ENCODE data around the gene APOC3.

The APOC3 gene

GRCh38 chr11:116826751-116827431 lies 2.8 kb upstream of the APOC3 start:
- H3K9me3 ChIP-seq (replicated peaks in 1 of 2; ENCODE audit: control insufficient read depth in 2 of 2, insufficient read depth in 1 of 2, low read depth in 1 of 2, low read length in 2 of 2), result no peaks in the 10 kb centered on the region
- H2AFZ ChIP-seq (ENCODE audit: low read length), result peak overlapping the region; percentile 35
- H3K4me1 ChIP-seq (ENCODE audit: control insufficient read depth in 2 of 2, insufficient read depth in 1 of 2, low read depth in 1 of 2, low read length in 2 of 2), result peaks cover 5 to 9% of the 10 kb centered on the region in 2 donors
- no peak overlapping the region for H3K4me2 ChIP-seq (ENCODE audit: insufficient read depth, low read length, poor library complexity, severe bottlenecking)
- H3K79me1 ChIP-seq (ENCODE audit: low read depth, low read length), result no peaks in the 10 kb centered on the region
- peaks cover 0 to 5% (median 1%) of the 10 kb centered on the region in 3 experiments for H3K27me3 ChIP-seq (ENCODE audit: control insufficient read depth in 3 of 3, insufficient read depth in 3 of 3, low read depth in 1 of 3, low read length in 3 of 3)
- no peaks in the 10 kb centered on the region for H3K36me3 ChIP-seq (replicated peaks in 1 of 2; ENCODE audit: control insufficient read depth in 2 of 2, insufficient read depth in 2 of 2, low read length in 2 of 2)
- no peak overlapping the region for H4K8ac ChIP-seq (ENCODE audit: low read depth, low read length)
- no peak for DNase-seq (ENCODE audit: low spot score)
- peak overlapping the region; percentile 20 for H2AK5ac ChIP-seq (ENCODE audit: low read depth, low read length)
- H3K27ac ChIP-seq (replicated peaks; ENCODE audit: low read length), result no peak overlapping the region
- no peak overlapping the region for H3K18ac ChIP-seq (ENCODE audit: low read length)
- H2BK12ac ChIP-seq (ENCODE audit: low read length), result no peak overlapping the region
- H3K14ac ChIP-seq (ENCODE audit: low read length), result peak overlapping the region; percentile 38
- no CpG with 5 or more reads among the region's 9 CpGs for WGBS, 2 donors (ENCODE audit: extremely low coverage in 2 of 2, insufficient read length in 2 of 2, insufficient replicate concordance in 1 of 2)
- H2BK5ac ChIP-seq (ENCODE audit: low read length), result peak overlapping the region; percentile 3
- no peak overlapping the region for H4K91ac ChIP-seq (ENCODE audit: low read depth, low read length, poor library complexity)
- no peak overlapping the region for H3K9ac ChIP-seq (ENCODE audit: low read depth, low read length, poor library complexity)
- H3K4ac ChIP-seq (ENCODE audit: low read length), result no peak overlapping the region
- no peak overlapping the region for H2BK15ac ChIP-seq (ENCODE audit: low read length)
- H3K4me3 ChIP-seq (ENCODE audit: low read length in 2 of 2), result no peak overlapping the region
- peak overlapping the region; percentile 68 for H3K23ac ChIP-seq (ENCODE audit: low read depth, low read length, poor library complexity)
- H2BK120ac ChIP-seq (ENCODE audit: low read depth, low read length), result no peak overlapping the region

- Histone ChIP-seq H3K4me2 (ENCODE audit: insufficient read depth, low read length, poor library complexity, severe bottlenecking) (no peak overlapping the region), H3K27ac (replicated peaks; ENCODE audit: low read length) (no peak overlapping the region), H4K91ac (ENCODE audit: low read depth, low read length, poor library complexity) (no peak overlapping the region), H3K27me3 (ENCODE audit: control insufficient read depth in 3 of 3, insufficient read depth in 3 of 3, low read depth in 1 of 3, low read length in 3 of 3) (peaks cover 0 to 5% (median 1%) of the 10 kb centered on the region in 3 experiments), H2BK5ac (ENCODE audit: low read length) (no peak overlapping the region), H2AK5ac (ENCODE audit: low read depth, low read length) (peak overlapping the region; percentile 20), H3K4ac (ENCODE audit: low read length) (no peak overlapping the region), H3K4me3 (ENCODE audit: low read length in 2 of 2) (no peak overlapping the region), H3K79me1 (ENCODE audit: low read depth, low read length) (no peaks in the 10 kb centered on the region), H3K18ac (ENCODE audit: low read length) (no peak overlapping the region), H3K23ac (ENCODE audit: low read depth, low read length, poor library complexity) (no peak overlapping the region), H2BK12ac (ENCODE audit: low read length) (no peak overlapping the region), H2AFZ (ENCODE audit: low read length) (no peak overlapping the region), H2BK15ac (ENCODE audit: low read length) (no peak overlapping the region), H3K14ac (ENCODE audit: low read length) (peak overlapping the region; percentile 38), H3K9ac (ENCODE audit: low read depth, low read length, poor library complexity) (no peak overlapping the region), H2BK120ac (ENCODE audit: low read depth, low read length) (no peak overlapping the region), H3K4me1 (ENCODE audit: control insufficient read depth in 2 of 2, insufficient read depth in 1 of 2, low read depth in 1 of 2, low read length in 2 of 2) (peaks cover 5 to 9% of the 10 kb centered on the region in 2 donors), H3K9me3 (replicated peaks in 1 of 2; ENCODE audit: control insufficient read depth in 2 of 2, insufficient read depth in 1 of 2, low read depth in 1 of 2, low read length in 2 of 2) (no peaks in the 10 kb centered on the region), H3K36me3 (replicated peaks in 1 of 2; ENCODE audit: control insufficient read depth in 2 of 2, insufficient read depth in 2 of 2, low read length in 2 of 2) (no peaks in the 10 kb centered on the region), H4K8ac (ENCODE audit: low read depth, low read length) (no peak overlapping the region)
- WGBS, 2 donors (ENCODE audit: extremely low coverage in 2 of 2, insufficient read length in 2 of 2, insufficient replicate concordance in 1 of 2), result no CpG with 5 or more reads among the region's 6 CpGs
- no peak for DNase-seq (ENCODE audit: low spot score)
Observed at GRCh38 chr11:116827461-116827860, 2.2 kb upstream of the APOC3 start.

GRCh38 chr11:116828632-116829524 lies 829 bp upstream of the APOC3 start:
- DNase-seq (ENCODE audit: low spot score), result no peak
- Histone ChIP-seq H3K4me2 (ENCODE audit: insufficient read depth, low read length, poor library complexity, severe bottlenecking) (no peak overlapping the region), H3K79me1 (ENCODE audit: low read depth, low read length) (no peaks in the 10 kb centered on the region)

More at GRCh38 chr11:116828632-116829524, 829 bp upstream of the APOC3 start:
- no peak overlapping the region for H3K4ac ChIP-seq (ENCODE audit: low read length)
- no peak overlapping the region for H3K9ac ChIP-seq (ENCODE audit: low read depth, low read length, poor library complexity)
- H3K4me1 ChIP-seq (ENCODE audit: control insufficient read depth in 2 of 2, insufficient read depth in 1 of 2, low read depth in 1 of 2, low read length in 2 of 2), result peaks cover 5% of the 10 kb centered on the region in 2 donors
- H2BK12ac ChIP-seq (ENCODE audit: low read length), result no peak overlapping the region
- no peak overlapping the region for H4K91ac ChIP-seq (ENCODE audit: low read depth, low read length, poor library complexity)
- no peak overlapping the region for H3K4me3 ChIP-seq (ENCODE audit: low read length in 2 of 2)
- WGBS, 2 donors (ENCODE audit: extremely low coverage in 2 of 2, insufficient read length in 2 of 2, insufficient replicate concordance in 1 of 2), result no CpG with 5 or more reads among the region's 16 CpGs
- H4K8ac ChIP-seq (ENCODE audit: low read depth, low read length), result no peak overlapping the region
- H3K9me3 ChIP-seq (replicated peaks in 1 of 2; ENCODE audit: control insufficient read depth in 2 of 2, insufficient read depth in 1 of 2, low read depth in 1 of 2, low read length in 2 of 2), result no peaks in the 10 kb centered on the region
- no peak overlapping the region for H2BK120ac ChIP-seq (ENCODE audit: low read depth, low read length)
- no peak overlapping the region for H3K14ac ChIP-seq (ENCODE audit: low read length)
- no peak overlapping the region for H3K23ac ChIP-seq (ENCODE audit: low read depth, low read length, poor library complexity)
- peak overlapping the region; percentile 86 for H2AFZ ChIP-seq (ENCODE audit: low read length)
- H2BK15ac ChIP-seq (ENCODE audit: low read length), result peak overlapping the region; percentile 43
- no peak overlapping the region for H3K18ac ChIP-seq (ENCODE audit: low read length)
- H2AK5ac ChIP-seq (ENCODE audit: low read depth, low read length), result peak overlapping the region; percentile 20
- no peaks in the 10 kb centered on the region for H3K36me3 ChIP-seq (replicated peaks in 1 of 2; ENCODE audit: control insufficient read depth in 2 of 2, insufficient read depth in 2 of 2, low read length in 2 of 2)
- H2BK5ac ChIP-seq (ENCODE audit: low read length), result peak overlapping the region; percentile 66
- no peak overlapping the region for H3K27ac ChIP-seq (replicated peaks; ENCODE audit: low read length)
- H3K27me3 ChIP-seq (ENCODE audit: control insufficient read depth in 3 of 3, insufficient read depth in 3 of 3, low read depth in 1 of 3, low read length in 3 of 3), result no peaks in the 10 kb centered on the region

Data from neuronal stem cell (in vitro differentiated cells).